ENCODE results near the gene HMGN3.
"Not testable (repeated sequence)": the region's sequence is repeated elsewhere in the genome, so short reads cannot be mapped to it uniquely, and the experiment has no call there.

Gene HMGN3

DNA sequence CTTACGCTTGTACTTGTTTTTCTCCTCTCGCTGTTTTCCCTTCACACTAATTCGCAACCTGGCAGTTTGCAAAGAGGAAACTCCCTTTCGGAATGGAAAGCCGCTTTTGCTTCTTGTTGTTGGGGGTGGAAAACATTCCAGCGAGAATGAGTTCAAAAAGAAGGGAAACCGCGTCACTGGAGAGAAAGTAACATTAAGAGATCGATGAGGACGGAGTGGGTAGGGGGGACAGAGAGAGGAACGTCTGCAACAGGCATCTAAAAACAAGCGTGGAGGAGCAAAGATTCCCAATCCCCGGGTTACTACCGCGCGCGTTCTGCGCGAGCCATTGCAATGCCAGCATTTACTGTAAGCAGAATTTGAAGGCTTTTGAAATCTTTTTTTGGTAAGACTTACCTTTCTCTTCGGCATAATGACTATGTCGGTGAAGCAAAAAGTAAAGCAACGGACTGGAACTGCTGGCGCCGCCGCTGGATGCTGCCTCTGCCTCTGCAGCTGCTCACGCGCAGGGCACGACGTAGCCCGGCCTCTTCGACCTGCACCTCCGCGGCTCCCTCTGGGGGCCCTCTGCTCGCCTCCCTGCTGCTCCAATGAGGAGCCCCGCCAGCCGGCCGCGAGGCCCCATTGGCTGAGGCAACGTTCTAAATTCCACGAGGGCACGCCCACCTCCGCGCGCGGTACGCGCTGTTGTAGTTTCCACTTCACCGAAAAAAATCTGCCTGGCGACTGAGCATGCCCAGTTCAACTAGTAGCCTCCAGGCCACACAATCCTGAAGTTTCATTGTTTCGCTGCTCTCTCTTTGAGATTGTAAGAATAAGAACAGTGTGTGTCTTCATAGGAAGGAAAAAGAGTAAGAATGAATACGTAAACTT, at the start of gene HMGN3:
TSS of gene HMGN3 (minus strand) at position 533 of the 873 bp plus-strand sequence.
- DNase-seq (ENCODE audit: low spot score) = peak; percentile 95

DNA sequence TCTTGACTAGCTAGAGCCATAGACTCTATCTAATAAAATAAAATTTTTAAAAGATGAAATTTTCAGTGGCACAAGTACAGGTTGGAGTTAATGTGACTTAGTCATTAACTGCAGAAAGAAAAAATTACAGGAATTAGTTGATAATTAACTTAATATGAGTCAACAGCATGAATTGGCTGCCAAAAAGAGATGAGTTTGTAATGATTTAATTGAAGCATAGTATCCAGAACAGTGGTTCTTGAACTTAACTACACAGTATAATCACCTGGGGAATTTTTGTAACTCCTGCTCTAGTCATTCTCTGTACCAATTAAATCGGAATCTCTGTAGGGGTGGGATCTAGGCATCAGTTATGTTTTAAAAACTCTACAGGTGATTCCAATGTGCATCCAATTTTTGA, 46.3 kb upstream of the HMGN3 start:
- DNase-seq (ENCODE audit: low spot score) = no peak

DNA sequence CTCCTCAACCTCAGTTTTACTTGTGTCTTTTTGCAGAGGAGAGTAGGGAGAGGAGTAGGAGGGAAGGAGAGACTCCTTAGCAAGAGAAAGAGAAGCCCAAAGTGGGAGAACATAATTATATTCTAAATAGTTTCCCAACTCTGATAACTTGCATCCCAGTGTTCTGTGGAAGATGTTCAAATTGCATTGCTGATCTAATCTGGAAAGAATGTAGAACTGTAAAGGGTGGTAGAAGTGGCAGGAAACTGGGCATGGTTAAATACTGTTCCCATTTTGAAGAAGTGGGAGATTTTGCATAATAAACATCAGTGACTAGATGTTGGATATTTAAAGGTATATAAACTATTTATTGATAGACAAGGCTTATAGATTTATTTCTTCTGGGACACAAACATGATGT, 42.6 kb upstream of the HMGN3 start:
- no peak for DNase-seq (ENCODE audit: low spot score)

DNA sequence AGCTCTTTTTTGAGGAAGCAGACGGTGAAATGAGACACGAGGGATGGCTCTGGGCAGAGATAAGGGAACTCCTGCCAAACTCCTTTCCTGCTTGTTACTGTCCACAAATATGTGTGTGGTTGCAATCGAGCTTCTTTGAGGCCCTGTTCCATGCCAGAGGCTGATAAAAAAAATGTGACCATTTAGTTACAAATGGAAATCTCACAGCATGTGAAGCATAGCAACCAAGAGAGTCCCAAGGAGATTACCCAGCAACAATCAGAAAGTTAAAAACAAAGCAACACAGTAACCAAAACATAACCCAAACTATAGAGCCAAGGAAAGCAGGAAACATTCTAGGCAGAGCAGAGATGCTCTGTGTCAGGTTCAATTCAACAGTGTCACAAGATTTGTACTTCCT, 35.4 kb upstream of the HMGN3 start:
- peak; percentile 8 for DNase-seq (ENCODE audit: low spot score)

DNA sequence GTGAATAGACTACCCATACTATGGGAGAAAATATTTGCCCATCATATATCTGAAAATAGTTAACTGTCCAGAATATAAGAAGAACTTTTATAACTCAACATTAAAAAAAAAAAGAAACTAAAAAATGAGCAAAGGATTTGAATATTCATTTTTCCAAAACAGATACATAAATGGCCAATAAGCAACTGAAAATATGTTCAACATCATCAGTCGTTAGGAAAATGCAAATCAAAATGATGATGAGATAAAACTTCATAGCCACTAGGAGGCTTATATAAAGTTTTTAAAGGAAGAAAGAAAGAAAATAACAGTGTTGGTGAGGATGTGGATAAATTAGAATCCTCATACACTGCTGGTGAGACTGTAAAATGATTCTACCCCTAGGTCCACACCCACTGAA, 32.6 kb upstream of the HMGN3 start:
- DNase-seq (ENCODE audit: low spot score) = no peak

DNA sequence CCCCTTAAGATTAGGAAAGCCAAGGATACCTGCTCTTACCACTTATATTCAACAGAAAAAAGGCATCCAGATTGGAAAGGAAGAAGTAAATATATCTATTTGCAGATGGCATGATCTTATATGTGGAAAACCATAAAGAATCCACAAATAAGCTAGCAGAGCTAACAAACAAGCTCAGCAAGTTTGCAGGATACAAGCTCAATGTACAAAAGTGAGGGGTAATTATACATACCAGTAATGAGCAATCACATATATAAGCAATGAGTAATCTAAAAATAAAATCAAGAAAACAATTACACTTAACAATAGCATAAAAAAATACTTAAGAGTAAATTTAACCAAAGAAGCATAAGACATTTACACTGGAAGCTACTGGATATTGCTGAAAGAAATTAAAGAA, 31.6 kb upstream of the HMGN3 start:
- no peak for DNase-seq (ENCODE audit: low spot score)

DNA sequence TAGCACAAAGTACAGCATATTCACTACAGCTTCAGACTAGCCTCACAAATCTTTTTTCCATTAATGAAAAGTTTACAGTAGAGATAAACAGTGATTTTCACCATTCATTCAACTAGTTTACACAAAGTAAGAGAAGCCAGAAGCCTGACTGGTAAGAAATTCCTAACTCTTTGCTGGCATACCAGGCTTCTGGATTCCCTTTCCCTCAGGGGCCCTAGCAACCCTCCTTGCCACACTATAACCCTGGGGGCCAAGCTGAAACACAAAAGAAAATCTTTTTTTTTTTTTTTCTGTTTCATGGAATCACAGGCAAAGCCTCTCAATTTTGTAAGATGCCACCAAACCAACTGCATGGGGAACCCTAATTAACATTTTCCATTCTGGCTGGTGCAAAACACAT, 28.9 kb upstream of the HMGN3 start:
- DNase-seq (ENCODE audit: low spot score) = no peak

DNA sequence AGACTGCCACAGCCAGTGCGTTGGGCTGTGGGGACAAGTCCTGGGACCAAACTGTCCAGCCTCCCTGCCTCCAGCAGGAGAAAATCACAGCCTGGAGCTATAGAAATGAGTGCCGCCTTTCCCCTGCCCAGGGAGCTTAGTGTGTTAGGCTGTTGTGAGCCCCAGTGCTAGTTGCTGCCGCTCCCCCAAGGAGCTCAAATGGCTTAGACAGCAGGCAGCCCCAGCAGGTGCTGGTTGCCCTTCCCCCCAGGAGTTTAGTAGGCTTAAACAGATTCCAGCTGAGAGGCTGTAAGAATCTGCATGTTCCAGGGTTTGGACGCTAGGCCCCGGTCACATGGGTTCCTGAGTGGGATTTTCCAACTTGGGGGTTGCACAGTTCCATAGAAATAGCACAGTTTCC, 27.2 kb upstream of the HMGN3 start:
- no peak for DNase-seq (ENCODE audit: low spot score)

DNA sequence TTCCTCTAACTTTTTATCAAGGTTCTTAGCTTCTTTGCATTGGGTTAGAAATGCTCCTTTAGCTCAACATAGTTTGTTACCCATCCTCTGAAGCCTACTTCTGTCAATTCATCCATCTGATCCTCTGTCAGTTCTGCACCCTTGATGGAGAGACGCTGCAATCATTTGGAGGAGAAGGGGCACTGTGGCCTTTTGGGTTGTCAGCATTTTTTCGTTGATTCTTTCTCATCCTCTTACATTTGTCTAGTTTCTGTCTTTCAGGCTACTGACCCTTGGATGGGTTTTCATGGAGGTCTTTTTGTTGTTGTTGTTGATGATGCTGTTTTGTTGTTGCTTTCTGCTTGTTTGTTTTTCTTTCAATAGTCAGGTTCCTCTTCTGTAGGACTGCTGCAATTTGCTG, 26.3 kb upstream of the HMGN3 start:
- DNase-seq (ENCODE audit: low spot score) = no peak

DNA sequence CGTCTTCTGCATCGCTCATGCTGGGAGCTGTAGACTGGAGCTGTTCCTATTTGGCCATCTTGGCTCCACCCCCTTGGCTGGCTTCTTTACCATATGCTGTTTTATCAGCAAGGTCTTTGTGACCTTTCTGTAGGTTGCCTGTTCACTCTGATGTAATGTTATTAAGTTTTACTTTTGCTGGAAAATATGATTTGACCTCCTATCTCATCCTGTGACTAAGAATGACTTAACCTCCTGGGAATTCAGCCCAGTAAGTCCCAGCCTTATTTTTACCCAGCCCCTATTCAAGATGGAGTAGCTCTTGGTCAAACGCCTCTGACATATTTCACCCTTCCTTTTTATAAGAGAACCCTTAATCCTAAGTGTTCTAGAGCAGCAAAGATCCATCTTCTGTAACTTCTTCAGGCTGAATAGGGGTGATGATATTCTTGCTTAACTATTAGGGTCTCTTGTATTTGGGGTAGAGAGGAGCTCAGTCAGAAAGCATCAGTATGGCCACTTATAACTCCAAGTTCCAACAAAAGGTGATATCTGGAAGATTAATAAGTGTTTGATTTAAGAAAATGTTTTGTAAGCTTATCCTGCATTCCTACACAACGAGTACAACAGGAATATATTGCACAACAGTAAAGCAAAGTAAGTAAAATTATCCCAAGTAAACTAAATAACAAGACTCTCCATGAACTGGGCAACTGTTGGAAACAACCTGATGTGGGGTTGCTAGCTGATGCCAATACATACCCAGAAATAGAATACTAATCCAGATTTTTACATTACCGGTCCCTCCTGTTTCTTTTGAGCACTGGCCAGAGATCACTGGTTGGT, 23.1 kb upstream of the HMGN3 start:
- DNase-seq (ENCODE audit: low spot score) = no peak

DNA sequence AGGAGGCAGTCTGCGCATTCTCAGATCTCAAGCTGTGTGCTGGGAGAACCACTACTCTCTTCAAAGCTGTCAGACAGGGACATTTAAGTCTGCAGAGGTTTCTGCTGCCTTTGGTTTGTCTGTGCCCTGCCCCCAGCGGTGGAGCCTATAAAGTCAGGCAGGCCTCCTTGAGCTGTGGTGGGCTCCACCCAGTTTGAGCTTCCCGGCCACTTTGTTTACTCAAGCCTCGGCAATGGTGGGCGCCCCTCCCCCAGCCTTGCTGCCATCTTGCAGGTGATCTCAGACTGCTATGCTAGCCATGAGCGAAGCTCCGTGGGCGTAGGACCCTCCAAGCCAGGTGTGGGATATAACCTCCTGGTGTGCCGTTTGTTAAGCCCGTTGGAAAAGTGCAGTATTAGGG, 22.3 kb upstream of the HMGN3 start:
- not testable (repeated sequence) for DNase-seq (ENCODE audit: low spot score)

DNA sequence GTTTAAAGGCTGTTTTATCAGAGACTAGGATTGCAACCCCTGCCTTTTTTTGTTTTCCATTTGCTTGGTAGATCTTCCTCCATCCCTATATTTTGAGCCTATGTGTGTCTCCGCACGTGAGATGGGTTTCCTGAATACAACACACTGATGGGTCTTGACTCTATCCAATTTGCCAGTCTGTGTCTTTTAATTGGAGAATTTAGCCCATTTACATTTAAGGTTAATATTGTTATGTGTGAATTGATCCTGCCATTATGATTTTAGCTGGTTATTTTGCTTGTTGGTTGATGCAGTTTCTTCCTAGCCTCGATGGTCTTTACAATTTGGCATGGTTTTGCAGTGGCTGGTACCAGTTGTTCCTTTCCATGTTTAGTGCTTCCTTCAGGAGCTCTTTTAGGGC, 20.6 kb upstream of the HMGN3 start:
- not testable (repeated sequence) for DNase-seq (ENCODE audit: low spot score)

DNA sequence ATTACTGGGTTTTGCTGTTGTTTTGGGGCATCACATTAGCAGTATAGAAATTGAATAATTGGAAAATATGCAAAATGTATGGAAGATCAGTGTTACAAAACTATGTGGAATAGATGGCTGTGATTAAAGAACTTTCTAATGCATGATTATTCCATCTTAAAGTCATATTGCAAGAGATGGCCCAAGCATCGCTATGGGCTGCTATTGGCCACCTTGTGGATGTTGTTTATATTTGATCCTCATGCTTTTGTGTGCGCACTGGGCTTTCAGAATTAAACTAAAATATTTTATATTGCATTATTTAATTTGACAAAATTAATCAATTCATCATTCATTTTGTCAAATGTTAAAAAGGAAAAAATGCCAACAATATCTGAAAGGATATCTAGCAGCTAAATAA, 16.1 kb upstream of the HMGN3 start:
- DNase-seq (ENCODE audit: low spot score) = no peak

DNA sequence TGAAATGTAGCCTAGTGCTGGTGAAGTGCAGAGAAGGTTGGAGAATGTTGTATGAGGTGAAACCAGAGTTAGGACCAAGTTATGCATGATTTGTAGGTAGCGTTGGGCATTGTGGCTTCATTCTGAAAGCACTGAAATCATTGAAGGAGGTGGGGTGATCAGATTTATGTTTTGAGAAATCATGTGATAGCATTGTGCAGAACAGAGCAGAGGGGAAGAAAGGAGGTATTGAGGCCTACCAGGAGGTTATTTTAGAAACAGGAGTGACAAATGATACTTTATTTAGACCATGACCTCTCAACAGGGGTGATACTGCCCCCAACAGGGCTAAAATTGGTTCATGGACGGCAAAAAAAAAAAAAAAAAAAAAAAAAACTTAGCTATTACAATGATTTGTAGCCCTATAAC, 15.6 kb upstream of the HMGN3 start:
- DNase-seq (ENCODE audit: low spot score) = peak; percentile 38

DNA sequence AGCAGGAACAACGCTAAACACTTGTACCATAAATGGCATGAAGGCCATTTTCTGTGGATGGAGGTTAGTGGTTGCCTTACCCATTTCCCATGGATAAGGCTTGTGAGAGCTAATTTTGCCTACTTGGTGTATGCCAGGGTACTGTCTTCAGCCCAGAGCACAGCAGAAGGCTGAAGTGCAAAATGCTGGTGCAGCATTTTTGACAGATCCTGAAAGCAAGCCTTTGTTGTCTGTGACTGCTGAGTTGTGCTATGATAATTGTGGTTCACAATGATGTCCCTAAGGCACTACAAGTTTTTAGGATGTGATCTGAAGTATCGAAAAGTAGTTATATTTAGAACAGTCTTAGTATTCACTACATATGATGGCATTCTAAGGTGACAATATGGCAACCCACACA, 14.7 kb upstream of the HMGN3 start:
- no peak for DNase-seq (ENCODE audit: low spot score)

DNA sequence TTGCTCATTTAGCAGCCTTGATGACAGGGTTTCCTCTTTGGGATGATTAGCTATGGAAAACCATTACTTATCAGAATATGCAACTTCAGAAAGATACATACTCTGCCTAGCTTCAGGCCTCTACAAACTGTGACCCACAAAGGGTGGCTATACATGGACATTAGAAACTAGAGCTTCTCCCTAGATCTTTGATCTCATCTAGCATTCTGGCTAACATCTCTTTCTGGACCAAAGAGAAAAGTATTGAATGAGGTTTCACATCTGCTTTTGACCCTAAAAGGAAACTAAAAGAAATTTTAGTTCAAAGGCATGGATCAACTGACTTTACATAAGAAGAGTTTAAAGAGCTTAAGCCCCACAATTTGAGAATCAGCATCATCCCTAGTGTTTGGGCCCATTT, 12.4 kb upstream of the HMGN3 start:
- no peak for DNase-seq (ENCODE audit: low spot score)

DNA sequence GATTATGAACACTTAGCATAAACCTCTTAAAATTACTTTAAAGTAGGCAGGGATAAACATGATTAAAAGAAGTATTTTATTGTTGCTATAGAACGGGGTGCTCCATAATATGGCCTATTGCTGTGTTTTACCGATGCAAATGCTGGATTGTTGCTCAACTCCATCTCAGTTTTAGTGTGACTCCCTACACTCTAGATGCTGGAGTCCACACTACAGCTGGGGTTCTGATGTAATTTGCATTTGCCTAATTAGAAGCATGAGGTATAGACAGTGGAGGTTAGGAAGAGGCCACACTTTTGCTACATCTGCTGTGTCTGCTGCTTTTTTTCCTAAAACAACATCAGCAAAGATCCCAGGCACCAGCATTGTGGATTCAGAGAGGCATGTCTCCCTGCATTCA, 6.7 kb upstream of the HMGN3 start:
- no peak for DNase-seq (ENCODE audit: low spot score)

DNA sequence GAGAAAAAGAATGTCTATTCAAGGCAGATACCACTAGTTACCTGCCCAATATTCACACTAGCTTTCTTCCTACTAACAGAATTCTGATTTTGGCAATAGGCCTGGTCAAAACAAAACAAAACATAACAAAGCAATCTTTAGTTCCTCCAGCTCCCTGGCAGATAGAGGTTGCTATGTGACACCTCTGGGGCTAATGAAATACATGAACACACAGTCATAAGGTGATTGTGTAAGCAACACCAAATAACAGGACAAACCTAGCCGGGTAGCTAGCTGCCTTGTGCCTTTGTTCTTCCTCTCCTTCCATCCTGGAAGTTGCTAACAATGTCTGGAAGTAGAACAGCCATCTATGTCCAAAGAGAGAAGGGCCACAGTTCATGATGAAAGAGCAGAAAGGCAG, 6.0 kb upstream of the HMGN3 start:
- DNase-seq (ENCODE audit: low spot score) = no peak

DNA sequence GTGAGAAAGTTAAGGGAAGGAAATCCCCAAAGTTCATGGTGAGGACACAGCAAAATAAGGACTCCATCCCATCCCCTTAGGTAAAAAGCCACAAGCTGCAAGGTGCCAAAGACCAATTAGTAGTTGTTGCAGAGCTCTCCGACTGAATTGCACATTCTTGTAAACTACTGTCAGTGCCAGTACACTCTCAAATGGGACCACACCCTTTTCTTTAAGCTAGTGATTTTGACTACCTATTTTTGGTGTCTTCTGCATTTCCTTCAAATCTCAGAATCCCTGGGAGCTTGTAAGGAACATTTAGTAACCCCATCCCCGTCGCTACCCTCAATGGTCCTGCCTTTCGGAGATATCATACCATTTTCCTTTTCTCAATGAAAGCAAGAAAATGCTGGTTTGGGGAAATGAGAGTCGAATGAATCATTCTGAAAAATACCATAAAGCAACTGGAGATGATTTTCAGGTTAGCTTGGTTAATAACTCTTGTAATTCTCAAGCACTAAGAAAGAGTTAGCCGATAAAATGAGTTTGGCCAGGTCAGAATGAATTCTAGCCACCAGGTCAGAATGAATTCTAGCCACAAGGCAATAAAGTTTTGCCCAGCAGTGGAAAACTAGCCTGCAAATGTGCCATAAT, 5.2 kb upstream of the HMGN3 start:
- DNase-seq (ENCODE audit: low spot score) = no peak

DNA sequence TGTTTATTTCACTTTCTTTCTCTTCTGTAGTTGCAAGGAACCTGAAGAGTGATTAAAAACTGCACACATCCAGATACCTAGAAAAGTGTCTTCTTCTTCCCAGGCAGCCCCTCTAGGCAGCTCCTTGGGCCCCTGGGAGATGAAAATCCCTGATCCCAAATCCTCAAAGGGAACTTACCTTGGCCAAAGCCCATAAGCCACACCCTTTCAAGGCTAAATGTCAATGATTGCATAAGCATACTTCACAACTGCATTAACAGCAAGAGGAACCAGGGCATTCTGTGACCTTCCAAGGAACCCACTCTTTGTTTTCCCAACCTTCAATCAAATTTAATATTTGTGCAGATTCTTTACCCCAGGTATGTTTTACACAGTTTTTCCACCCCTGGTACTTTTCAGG, 4.4 kb upstream of the HMGN3 start:
- DNase-seq (ENCODE audit: low spot score) = no peak

DNA sequence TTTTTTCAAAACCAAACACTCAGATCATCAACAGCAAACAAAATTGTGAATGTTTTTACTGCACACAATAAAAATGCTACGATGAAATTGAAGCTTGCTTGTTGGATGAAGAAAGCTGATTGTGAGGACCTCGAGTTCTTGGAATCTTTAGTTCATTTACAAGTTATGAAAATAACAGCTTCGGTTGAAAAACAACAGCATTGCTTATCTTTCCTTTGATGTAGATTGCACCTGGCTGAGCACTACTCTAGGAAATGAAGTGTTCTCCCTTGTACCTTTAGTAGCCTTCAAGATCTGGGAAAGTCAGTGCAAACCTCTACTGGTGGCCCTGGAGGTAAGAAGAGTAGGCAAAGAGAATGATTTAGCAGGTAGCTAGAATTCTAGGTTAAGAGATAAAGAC, 2.2 kb upstream of the HMGN3 start:
- DNase-seq (ENCODE audit: low spot score) = no peak

DNA sequence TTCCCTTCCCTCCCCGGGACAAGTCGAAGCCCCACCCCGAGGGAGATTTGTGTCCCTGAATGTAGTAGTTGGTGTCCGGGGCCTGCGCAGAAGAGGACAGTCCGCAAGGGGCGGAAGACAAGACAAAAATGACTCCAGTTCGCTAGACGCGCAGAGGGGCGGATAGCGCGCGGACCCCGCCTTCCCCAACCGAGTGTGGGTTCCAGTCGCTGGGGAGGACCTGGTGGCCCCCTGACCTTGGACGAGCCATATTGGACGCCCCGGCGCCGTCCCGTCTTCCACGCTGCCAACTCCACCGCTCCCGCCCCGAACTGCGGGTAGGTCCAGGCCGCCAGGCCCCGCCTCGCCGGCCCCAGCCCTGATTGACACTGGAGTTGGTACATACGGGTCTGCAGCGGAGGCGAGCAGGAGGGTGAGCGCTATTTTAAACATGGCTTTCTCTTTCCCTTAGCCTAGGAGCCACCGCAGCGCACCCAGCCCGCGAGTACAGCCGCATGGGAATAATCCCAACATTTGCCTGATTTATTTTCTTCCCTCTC, 802 bp downstream of the HMGN3 start:
- DNase-seq (ENCODE audit: low spot score) = peak; percentile 87
